Activated CD4-positive, alpha-beta T cell treated with anti-CD3 and anti-CD28 coated beads, Interleukin-2, amount 50 U/mL, for 1 hour (primary cell): ENCODE data around the gene YPEL4.

Experiments
- DNase-seq: peaks from one replicate; pipeline ENCODE4 v3.0.0-alpha.2; 2020

YPEL4 gene

GRCh38 chr11:57648801-57649735 lies 644 bp downstream of the YPEL4 start:
- DNase-seq: no peak

DNA sequence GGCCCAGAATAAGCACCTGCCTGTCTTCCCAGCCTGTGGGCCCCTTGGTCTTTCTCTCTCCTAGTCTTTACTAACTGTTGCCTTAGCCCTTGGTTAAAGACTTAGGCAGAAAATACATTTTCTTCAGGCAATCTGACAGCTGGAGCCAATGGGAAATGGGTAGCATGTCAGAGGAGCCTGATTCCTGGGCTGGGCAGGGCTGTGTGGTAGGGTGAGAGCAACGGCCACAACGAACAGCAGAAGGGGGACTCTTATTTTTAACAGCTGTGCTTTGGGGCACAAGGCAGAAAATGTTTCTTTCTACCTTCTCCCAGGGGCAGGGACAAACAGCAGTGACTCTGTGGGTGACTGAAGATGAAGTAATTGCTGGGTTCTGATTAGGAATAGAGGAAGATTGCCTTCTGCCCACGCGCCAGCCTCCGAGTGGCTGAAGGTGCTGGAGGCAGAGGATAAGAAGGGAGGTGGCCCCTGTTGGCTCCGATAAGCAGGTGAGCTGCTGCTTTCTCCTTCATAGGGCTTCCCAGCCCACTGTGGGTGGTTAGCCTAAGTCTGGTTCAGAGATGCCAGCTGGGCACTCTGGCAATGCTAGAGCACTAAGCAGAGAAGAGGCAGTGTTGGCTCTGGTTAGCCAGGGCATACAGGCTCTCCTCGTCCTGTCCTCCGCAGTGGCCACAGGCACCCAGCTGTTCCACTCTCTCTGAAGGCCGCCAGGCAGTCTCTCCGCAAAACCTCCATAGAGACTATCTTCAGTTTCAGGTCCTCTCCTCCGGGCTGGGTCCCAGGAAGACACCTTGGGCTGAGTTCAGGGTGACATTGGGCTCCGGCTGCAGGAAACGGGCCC lies 1.5 kb downstream of the YPEL4 start:
- no peak for DNase-seq

GRCh38 chr11:57647372-57647771 lies 2.3 kb downstream of the YPEL4 start:
- no peak for DNase-seq

GRCh38 chr11:57646799-57647303 lies 2.9 kb downstream of the YPEL4 start:
- no peak for DNase-seq

GRCh38 chr11:57646194-57646798 lies 3.4 kb downstream of the YPEL4 start:
- no peak for DNase-seq

DNA sequence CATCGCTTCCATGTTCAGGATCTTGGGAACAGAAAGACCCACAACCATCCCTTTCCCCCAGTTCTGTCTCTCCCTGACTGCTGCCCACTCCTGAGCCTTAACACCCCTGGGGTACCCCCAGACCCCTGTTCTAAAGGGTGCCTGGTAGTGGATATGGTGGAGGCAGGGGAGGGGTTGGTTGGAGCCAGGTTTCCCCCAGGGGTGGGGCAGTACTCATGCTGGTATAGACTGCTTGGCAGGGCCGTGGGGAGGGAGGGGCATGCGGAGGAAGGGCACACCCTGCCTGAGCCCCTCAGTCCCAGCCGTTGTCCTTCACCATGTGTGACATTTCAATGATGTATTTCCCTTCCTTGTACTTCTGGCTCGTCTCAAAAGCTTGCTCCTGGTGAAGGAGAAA lies 4.0 kb downstream of the YPEL4 start:
- no peak for DNase-seq

- peak; percentile 85 for DNase-seq
These were observed 4.7 kb downstream of the YPEL4 start for GRCh38 chr11:57644748-57645688.

DNA sequence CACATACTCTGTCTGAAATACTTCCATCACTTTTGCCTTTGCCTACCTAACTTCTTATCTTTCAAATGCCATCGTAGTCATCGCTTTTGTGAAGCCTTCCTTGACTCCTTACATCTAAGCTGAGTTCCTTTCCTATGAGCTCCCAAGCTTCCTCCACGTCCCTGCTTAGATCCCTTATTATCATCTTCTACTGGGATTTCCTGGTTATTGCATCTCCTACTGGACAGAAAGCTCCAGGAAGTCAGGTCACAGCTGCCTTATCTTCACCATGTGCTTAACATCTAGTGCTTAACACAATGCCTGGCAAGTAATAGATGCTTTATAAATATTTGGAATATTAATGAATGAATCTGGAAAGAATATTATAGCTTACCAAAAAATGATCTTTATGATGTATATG lies 5.9 kb downstream of the YPEL4 start:
- DNase-seq: no peak

GRCh38 chr11:57641011-57641807 lies 8.5 kb downstream of the YPEL4 start:
- DNase-seq: no peak

- no peak for DNase-seq
These were observed 9.5 kb downstream of the YPEL4 start for GRCh38 chr11:57640068-57640800.

GRCh38 chr11:57639321-57640067 lies 10.2 kb downstream of the YPEL4 start:
- no peak for DNase-seq

- no peak for DNase-seq
These were observed 10.8 kb downstream of the YPEL4 start for GRCh38 chr11:57638811-57639320.

- no peak for DNase-seq
These were observed 11.5 kb downstream of the YPEL4 start for GRCh38 chr11:57638005-57638781.

DNA sequence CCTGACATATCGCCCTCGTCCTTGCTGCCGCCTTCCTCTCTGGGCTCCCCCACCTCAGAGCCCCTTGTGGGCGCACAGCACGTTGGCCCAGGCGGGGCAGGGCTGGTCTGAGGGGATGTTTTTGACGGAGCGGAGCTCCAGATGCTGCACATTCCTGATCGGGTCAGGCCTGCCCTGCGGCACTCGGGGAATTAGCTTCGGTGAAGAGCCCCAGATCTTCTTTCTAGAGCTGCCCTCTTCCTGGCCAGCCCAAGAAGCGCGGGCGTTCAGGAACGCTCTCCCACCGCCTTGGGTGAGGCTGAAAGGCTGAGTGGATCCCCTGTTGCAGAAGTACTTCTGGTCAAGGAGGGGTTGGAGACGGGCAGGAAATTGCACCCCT lies 12.1 kb downstream of the YPEL4 start:
- no peak for DNase-seq

DNA sequence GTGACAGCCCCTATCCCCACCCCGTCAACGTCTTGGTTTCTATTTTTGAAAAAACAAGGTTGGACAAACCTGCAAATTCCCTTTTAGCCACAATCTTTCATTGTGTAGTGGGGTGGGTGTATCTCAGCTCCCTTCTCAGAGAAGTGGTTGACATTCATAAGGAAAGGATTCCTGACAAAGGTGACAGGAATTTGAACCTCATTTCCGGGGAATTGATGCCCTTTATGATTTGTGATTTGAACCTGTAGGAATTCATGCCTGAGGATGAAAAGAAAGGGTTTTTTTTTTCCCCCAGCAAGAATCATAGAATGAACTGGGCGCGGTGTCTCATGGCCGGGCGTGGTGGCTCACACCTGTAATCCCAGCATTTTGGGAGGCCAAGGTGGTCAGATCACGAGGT lies 14.5 kb downstream of the YPEL4 start:
- no peak for DNase-seq

GRCh38 chr11:57634311-57634710 lies 15.4 kb downstream of the YPEL4 start:
- DNase-seq: no peak

DNA sequence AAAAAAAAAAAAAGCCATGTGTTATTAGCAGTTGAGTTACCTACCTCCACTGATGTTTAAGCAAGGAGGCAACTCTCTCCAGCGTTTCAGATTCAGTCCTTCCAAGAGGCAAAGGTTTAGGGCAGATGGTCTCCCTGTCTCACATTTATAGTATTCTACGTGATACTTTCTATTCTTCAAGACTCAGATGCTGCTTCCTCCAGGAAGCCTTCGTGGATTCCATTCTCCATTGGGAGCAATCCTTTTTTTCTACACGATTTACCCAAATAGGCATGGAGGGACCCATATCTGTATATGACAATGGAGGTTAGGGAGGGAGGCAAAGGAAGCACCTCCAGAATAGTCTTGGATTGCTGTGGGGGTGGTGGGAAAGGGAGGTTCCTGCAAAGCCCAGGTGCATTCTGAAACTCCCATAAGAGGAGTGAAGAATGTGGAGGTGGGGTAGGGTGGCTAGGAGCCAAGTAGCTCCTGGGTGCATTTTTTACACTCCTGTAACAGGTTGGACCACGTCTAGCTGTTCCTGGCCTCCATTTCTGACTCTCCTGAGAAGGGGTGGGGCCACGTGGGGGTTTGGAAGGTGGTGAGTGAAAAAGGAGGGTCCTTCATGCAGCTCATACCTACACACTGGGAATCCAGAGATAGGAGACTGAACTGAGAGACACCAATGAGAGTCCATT lies 16.2 kb downstream of the YPEL4 start:
- no peak for DNase-seq

GRCh38 chr11:57632116-57632515 lies 17.6 kb downstream of the YPEL4 start:
- DNase-seq: no peak
